ENCODE results near the gene COL27A1. TPM values are rescaled to one million over a fixed set of nuclear protein-coding genes. Genes with fewer than 3 reads are reported as not detected.
"Not testable (repeated sequence)": the region's sequence is repeated elsewhere in the genome, so short reads cannot be mapped to it uniquely, and the experiment has no call there.

The COL27A1 gene
- total RNA-seq, 1 experiment from 2014 or later = 21.1 TPM

DNA sequence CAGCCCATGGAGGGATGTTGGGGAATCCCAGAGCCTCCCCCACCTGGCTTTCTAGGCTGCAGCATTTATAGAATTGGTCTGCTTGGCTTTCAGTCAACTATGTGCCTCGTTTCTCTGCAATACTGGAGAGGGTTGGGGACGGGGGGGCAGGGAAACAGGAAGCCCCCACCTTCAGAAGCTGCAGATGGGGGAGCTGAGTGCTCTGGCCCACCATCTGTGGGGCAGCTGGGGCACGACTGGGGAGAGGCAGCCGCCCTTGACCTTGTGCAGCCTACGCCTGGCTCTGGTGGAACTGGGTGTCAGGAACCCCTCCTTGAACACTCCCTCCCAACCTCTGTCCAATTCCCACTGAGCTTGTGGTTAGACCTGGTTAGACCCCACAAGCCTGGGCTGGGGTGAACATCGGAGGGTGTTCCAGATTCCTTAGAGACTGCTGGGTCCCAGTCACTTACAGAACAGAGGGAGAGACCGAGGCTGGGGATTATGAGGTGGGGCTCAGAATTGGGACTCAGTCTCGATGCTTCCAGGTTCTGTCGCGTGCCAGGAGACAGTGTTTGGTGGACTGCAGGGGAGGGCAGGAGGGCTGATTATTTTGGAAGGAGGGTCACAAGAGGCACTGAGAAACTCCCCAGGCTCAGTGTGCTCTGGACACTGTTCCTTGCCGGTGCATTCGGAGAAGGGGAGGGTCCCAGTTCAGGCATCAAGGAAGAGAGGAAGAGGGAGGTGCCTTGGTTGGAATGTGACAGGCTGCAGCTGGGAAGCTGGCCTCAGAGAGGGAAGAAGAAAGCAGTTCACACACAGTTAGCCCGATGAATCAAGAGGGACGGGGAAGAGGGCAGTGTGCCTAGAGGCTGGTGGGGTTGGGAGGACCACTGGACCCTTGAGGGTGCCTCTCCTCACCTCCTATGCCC is 25.6 kb downstream of the COL27A1 start:
- no peak for DNase-seq (ENCODE audit: low read depth)

GRCh38 chr9:114181607-114182409 is 26.5 kb downstream of the COL27A1 start:
- no peak for DNase-seq (ENCODE audit: low read depth)

DNA sequence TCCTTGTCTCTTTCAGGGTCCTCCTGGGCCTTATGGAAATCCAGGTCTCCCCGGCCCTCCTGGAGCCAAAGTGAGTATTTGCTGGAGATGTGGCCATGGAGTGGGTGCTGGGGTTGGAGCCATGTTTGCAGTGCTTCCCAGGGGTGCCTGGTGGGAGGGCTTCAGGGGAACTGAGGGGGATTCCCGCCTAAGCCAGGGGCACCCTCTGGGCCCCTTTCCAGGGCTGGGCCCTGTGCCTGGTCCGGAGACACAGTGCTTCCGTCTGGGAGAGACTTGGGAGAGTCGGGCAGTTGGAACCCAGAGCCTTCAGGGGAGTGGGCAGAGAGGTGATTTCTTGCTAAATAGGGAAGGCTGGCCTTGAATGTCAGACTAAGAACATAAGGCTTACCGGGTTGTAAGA is 27.7 kb downstream of the COL27A1 start:
- no peak for DNase-seq (ENCODE audit: low read depth)

DNA sequence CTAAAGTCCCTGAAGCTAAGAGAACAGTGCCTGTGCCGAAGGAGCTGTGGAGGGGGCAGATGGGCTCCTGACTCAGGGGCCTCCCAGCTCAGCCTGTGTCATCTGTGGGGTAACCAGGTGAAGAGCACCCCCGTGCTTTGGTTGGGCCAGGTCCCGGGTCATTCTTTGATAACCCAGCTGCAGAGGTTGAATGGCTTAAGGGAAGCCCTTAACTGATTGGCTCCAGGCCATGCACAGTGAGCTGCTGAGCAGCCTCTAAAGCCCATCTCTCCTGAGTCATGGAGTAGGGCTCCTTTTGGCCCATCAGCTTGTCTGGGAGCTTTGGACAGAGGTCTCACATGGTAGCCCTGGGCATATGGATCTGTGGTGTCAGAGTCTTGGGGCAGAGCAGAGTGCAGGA is 28.7 kb downstream of the COL27A1 start:
- DNase-seq (ENCODE audit: low read depth) = no peak

- no peak for DNase-seq (ENCODE audit: low read depth)
Measured at GRCh38 chr9:114184866-114185265, 29.5 kb downstream of the COL27A1 start.

- DNase-seq (ENCODE audit: low read depth) = no peak
Measured at GRCh38 chr9:114185570-114186490, 30.5 kb downstream of the COL27A1 start.

- no peak for DNase-seq (ENCODE audit: low read depth)
Measured at GRCh38 chr9:114186605-114187289, 31.4 kb downstream of the COL27A1 start.

GRCh38 chr9:114187827-114188226 is 32.5 kb downstream of the COL27A1 start:
- no peak for DNase-seq (ENCODE audit: low read depth)

DNA sequence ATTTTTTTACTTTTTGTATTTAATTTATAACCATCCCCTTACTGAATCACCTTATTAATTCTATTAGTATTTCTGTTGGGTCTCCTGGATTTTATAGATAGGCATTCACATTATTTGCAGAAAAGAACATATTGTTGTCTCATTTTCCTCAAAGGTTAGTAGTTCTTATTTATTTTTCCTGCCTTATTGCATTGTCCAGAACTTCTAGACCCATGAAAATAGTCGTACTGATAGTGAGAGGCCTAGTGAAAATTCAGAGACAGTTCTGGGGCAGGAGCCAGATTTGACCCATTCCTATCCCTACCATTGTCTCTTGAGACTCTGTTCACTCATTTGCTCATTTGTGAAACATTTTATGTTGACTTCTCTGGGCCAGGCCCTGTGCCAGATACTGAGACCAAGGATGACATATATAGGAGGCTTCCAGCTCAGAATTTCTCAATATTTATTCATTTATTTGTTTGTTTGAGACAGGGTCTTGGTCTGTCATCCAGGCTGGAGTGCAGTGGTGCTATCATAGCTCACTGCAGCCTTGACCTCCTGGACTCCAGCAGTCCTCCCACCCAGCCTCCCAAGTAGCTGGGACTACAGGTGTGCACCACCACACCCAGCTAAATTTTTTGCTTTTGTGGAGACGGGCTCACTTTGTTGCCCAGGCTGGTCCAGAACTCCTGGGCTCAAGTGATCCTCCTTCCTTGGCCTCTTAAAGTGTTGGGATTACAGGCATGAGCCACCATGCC is 34.7 kb downstream of the COL27A1 start:
- DNase-seq (ENCODE audit: low read depth) = no peak

DNA sequence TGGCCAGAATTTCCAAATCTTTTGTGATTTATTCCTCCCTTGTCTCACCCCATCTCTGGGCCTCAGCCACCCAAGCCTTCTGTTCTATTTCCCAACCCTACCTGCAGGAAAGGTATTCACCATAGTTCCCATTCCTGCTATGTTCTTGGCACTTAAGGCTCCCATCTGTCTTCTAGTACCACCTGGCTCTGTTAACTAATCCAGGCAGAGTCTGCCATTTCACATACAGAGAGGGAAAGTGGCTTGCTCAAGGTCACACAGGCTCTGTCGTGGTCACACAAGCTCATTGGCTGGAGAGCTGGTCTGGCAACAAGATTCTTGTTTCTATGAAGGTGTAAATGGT is 35.2 kb downstream of the COL27A1 start:
- DNase-seq (ENCODE audit: low read depth) = no peak

DNA sequence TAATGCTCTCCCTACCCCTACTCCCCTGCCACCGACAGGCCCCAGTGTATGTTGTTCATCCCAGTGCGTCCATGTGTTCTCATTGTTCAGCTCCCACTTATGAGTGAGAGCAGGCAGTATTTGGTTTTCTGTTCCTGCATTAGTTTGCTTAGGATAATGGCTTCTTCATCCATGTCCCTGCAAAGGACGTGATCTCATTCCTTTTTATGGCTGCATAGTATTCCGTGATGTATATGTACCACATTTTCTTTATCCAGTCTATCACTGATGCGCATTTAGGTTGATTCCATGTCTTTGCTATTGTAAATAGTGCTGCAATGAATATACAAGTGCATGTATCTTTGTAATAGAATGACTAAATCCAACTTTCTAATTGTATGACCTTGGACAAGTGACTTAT is 36.1 kb downstream of the COL27A1 start:
- DNase-seq (ENCODE audit: low read depth) = not testable (repeated sequence)

DNA sequence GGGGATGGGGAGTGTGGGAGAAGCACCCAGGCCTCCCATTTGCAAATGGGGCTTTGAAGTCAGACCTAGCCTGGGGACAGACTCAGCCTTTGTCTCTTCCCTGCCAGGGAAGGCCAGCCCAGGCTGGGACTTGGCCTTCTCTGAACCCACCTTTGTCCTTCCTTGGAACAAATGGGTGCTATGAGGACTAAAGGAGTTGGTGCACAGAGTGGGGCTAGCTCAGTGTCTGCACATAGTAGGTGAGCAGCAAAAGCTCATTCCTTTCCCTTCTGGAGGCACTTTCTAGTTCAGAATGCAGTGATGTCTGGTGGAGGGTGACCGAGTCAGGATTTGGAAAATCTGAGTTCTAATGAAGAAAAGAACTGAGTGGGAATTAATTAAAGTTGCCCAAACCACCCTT is 37.2 kb downstream of the COL27A1 start:
- no peak for DNase-seq (ENCODE audit: low read depth)

- DNase-seq (ENCODE audit: low read depth) = no peak
Measured at GRCh38 chr9:114193090-114193489, 37.8 kb downstream of the COL27A1 start.

DNA sequence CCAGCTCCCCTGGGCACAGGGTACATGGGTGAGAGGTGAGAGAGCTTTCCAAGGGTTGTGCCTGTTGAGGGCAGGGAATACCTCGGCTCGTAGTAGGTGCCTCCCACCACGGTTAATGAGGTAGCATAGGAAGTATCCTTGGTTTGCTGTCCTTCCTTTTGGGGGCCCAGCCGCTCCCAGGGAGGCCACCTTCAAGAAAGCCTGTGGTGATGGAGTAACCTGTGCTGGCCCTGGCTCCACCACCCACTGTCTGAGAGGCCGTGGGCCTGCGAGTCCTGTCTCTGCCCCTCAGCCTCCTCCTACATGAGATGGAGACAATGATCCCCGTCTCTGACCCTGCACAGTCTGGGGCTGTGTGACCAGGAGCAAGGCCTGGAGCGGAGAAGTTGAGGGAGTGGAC is 40.8 kb downstream of the COL27A1 start:
- no peak for DNase-seq (ENCODE audit: low read depth)

- DNase-seq (ENCODE audit: low read depth) = no peak
Measured at GRCh38 chr9:114196979-114197622, 41.8 kb downstream of the COL27A1 start.

GRCh38 chr9:114198249-114199040 is 43.1 kb downstream of the COL27A1 start:
- DNase-seq (ENCODE audit: low read depth) = no peak

GRCh38 chr9:114200721-114201300 is 45.5 kb downstream of the COL27A1 start:
- no peak for DNase-seq (ENCODE audit: low read depth)

- DNase-seq (ENCODE audit: low read depth) = no peak
Measured at GRCh38 chr9:114202396-114202795, 47.1 kb downstream of the COL27A1 start.
